SJSA1 (cell line): ENCODE measurements around the gene SMARCC2. TPM values are rescaled to one million over a fixed set of nuclear protein-coding genes. Genes with fewer than 3 reads are reported as not detected.
A peak's percentile ranks its signal among the peaks of the same experiment; 100 is the strongest.
"Not testable (repeated sequence)": the region's sequence is repeated elsewhere in the genome, so short reads cannot be mapped to it uniquely, and the experiment has no call there.

Experiments used
- DNase-seq, 2 experiments: peaks; one replicate each; pipeline ENCODE4 v3.0.0-alpha.2; 2015 to 2020; ENCODE audit warnings: low spot score in 2 of 2, low read depth in 1 of 2
- H3K27ac ChIP-seq: fragments of 250-450 bp; sonication (Bioruptor Pico); 2 replicates; pipeline ENCODE4 v1.5.1; 2020; ENCODE audit warnings: mild to moderate bottlenecking, moderate library complexity
- H3K27me3 ChIP-seq: fragments of 250-450 bp; sonication (Bioruptor Pico); replicated peaks from 2 replicates; pipeline ENCODE4 v1.5.1; 2020; ENCODE audit warnings: mild to moderate bottlenecking, moderate library complexity
- H3K36me3 ChIP-seq: fragments of 250-450 bp; sonication (Bioruptor Pico); 2 replicates; pipeline ENCODE4 v1.5.1; 2020; ENCODE audit warnings: mild to moderate bottlenecking
- H3K4me1 ChIP-seq: fragments of 250-450 bp; sonication (Bioruptor Pico); replicated peaks from 2 replicates; pipeline ENCODE4 v1.6.1; 2021; ENCODE audit warnings: mild to moderate bottlenecking
- H3K4me3 ChIP-seq: fragments of 250-450 bp; sonication (Bioruptor Pico); 2 replicates; pipeline ENCODE4 v1.5.1; 2020; ENCODE audit warnings: mild to moderate bottlenecking
- H3K9me3 ChIP-seq: fragments of 250-450 bp; sonication (Bioruptor Pico); replicated peaks from 2 replicates; pipeline ENCODE4 v1.5.1; 2020; ENCODE audit warnings: mild to moderate bottlenecking
- total RNA-seq: library from RNA; depleted of rRNA; stranded (reverse); fragments of >200 nt; shearing (Covaris generic); gene quantifications from 2 replicates; pipeline ENCODE4 v1.2.3, GENCODE V29; 2014

Gene SMARCC2
- total RNA-seq, 1 experiment from 2014 or later, result 33.4 TPM

DNA sequence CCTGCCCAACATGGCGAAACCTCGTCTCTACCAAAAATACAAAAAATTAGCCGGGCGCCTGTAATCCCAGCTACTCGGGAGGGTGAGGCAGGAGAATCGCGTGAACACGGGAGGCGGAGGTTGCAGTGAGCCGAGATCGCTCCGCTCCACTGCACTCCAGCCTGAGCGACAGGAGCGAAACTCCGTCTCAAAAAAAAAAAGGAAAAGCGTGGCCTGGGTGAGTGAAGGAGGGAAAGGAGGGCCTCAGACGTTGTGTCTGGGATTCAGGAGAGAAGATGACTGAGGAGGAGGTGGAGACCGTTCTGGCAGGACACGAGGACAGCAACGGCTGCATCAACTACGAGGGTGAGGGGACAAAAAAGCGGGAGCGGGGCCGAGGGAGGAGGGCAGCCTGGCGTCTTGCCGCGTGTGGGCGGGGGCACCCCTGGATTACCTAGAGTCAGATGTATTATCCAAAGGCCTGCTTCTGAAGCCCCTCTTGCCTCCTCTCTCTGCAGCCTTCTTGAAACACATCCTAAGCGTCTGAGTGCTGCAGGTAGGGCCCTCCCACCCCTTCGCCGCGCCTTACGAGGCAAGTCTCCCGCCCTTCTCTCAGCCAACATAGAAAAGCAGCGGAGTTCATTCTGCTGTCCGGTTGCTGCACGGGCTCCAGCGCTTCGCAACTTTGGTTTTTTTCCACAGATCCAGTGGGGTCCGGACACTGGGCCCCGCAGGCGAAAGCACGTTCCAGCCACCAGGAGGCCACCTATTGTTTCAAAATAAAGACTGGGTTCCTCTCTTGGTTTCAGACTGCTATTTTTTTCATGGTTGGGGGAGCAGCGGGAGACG is 31.9 kb downstream of the SMARCC2 start:
- H3K4me1 ChIP-seq, result peaks cover 36% of the 10 kb centered on the region
- H3K27ac ChIP-seq, result peak overlapping the region; percentile 58
- H3K27me3 ChIP-seq, result no peaks in the 10 kb centered on the region
- peaks cover 45% of the 10 kb centered on the region for H3K36me3 ChIP-seq
- peak overlapping the region; percentile 71 for H3K4me3 ChIP-seq
- peak; percentile 88 to 90 for DNase-seq
- H3K9me3 ChIP-seq, result no peaks in the 10 kb centered on the region; the same call in 1 of the 2 replicates

- peaks cover 41% of the 10 kb centered on the region for H3K4me1 ChIP-seq
- peaks cover 38% of the 10 kb centered on the region for H3K36me3 ChIP-seq
- H3K9me3 ChIP-seq, H3K27ac ChIP-seq, DNase-seq, H3K4me3 ChIP-seq, H3K27me3 ChIP-seq: not testable (repeated sequence)
Measured at GRCh38 chr12:56156464-56157200, 32.7 kb downstream of the SMARCC2 start.

DNA sequence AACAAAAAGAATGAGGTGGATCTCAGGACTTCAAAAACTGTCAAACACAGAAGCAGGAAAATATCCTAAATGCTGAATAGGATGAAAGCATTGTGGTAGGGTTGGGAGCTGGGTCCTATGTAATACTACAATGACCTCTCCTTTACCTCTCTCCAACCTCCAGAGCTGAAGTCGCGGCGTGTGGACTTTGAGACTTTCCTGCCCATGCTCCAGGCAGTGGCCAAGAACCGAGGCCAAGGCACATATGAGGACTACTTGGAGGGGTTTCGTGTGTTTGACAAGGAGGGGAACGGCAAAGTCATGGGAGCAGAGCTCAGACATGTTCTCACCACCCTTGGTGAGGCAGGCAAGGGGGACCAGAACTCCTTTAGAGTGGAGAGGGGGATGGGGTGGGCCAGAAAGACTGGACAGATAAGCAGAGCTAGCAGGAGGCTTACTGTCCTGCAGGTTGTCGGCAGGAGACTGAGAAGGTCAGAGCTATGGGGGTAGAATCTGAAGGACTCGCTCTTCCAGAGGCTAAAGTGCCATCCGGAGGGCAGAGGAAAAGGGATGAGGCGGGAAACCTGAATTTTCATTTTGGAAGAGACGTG is 33.9 kb downstream of the SMARCC2 start:
- Histone ChIP-seq H3K27ac (no peak overlapping the region), H3K27me3 (no peaks in the 10 kb centered on the region), H3K36me3 (peaks cover 25% of the 10 kb centered on the region), H3K9me3 (no peaks in the 10 kb centered on the region; the same call in 1 of the 2 replicates), H3K4me3 (no peak overlapping the region), H3K4me1 (peaks cover 31% of the 10 kb centered on the region)
- no peak for DNase-seq

GRCh38 chr12:56154818-56155217 is 34.5 kb downstream of the SMARCC2 start:
- DNase-seq, result no peak
- Histone ChIP-seq H3K36me3 (peaks cover 20% of the 10 kb centered on the region), H3K4me3 (no peak overlapping the region), H3K27ac (no peak overlapping the region), H3K4me1 (peaks cover 26% of the 10 kb centered on the region), H3K9me3 (no peaks in the 10 kb centered on the region; the same call in 1 of the 2 replicates), H3K27me3 (no peaks in the 10 kb centered on the region)

GRCh38 chr12:56154246-56154771 is 35.0 kb downstream of the SMARCC2 start:
- H3K4me1 ChIP-seq, result peaks cover 26% of the 10 kb centered on the region
- H3K36me3 ChIP-seq, result peaks cover 14% of the 10 kb centered on the region
- no peaks in the 10 kb centered on the region; the same call in 1 of the 2 replicates for H3K9me3 ChIP-seq
- no peak overlapping the region for H3K27ac ChIP-seq
- no peak overlapping the region for H3K4me3 ChIP-seq
- no peaks in the 10 kb centered on the region for H3K27me3 ChIP-seq
- DNase-seq, result no peak

DNA sequence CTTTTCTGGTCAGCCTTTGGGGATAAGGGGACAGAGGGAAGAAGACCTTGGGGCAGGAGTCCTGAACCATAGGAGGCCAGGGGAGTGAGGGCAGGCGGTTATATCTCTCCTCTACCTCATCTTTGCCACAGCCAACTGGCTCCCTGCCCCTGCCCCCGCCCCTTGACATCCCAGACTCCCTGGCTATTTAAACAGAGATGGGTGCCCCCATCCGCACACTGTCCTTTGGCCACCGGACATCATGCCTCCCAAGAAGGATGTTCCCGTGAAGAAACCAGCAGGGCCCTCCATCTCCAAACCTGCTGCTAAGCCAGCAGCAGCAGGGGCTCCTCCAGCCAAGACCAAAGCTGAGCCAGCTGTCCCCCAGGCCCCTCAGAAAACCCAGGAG is 35.6 kb downstream of the SMARCC2 start:
- no peak overlapping the region for H3K4me3 ChIP-seq
- H3K27ac ChIP-seq, result no peak overlapping the region

DNA sequence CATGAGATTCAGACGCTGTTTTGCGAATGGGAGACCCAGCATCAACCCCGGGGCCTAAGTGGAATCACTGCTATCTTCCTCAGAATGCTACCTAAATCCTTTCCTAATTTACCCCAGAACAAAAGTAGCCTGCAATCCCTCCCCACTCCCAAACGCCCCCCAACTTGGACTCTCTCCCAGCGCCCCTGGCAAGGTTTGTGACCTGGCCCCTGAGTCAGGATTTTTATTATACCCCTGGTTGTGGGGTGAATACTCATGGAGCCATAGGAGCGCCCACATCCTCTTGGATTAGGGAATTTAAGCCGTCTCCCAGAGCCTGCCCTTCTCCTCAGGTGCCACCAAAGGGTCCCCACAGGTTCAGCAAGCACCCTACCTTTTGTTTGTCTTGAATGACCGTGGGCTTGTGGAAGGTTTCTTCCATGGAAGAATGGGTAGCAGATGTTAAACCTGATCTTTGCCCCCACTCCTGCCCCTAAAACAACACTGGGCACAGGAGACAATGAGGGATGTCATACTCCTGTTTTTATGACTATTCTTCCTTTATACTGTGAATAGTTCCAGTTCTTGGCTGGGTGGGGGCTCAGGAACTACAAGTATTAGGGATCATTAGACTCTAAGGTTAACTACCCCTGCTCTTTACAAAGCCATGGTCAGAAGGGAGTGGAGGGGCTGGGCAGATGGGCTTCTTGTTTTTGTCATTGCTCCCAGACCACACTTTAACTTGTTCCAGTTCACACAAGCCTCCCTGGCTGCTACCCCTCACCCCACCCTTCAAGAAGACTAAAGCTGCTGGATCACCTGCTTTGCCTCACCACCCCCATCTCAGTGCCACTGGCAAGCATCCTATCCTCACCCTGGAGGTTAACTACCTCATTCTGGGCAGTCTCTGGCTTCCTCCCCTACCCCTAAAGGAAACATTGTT is 36.3 kb downstream of the SMARCC2 start:
- Histone ChIP-seq H3K4me1 (peaks cover 26% of the 10 kb centered on the region), H3K9me3 (no peaks in the 10 kb centered on the region), H3K27me3 (no peaks in the 10 kb centered on the region), H3K4me3 (peak overlapping the region; percentile 44), H3K27ac (no peak overlapping the region; the same call in 1 of the 2 replicates), H3K36me3 (peaks cover 3% of the 10 kb centered on the region; the same call in 1 of the 2 replicates)
- DNase-seq, result no peak

More for the DNA sequence above, 35.6 kb downstream of the SMARCC2 start:
- H3K9me3 ChIP-seq, result no peaks in the 10 kb centered on the region; the same call in 1 of the 2 replicates
- DNase-seq, result no peak
- no peaks in the 10 kb centered on the region for H3K27me3 ChIP-seq
- H3K4me1 ChIP-seq, result peaks cover 26% of the 10 kb centered on the region
- H3K36me3 ChIP-seq, result peaks cover 8% of the 10 kb centered on the region

- Histone ChIP-seq H3K9me3 (no peaks in the 10 kb centered on the region), H3K27me3 (no peaks in the 10 kb centered on the region), H3K4me3 (peak within 1 kb of the TSS; percentile 44), H3K4me1 (peaks cover 21% of the 10 kb centered on the region), H3K27ac (peak within 1 kb of the TSS; percentile 88), H3K36me3 (no peaks in the 10 kb centered on the region; the same call in 1 of the 2 replicates)
- peak; percentile 81 to 91 for DNase-seq
Measured at GRCh38 chr12:56152132-56152755, 37.0 kb downstream of the SMARCC2 start, which contains the start of gene MYL6B. TSS of gene MYL6B (plus strand) at chr12:56152587. CDS start at chr12:56153919, 1,332 bp downstream.

GRCh38 chr12:56151672-56152131 is 37.6 kb downstream of the SMARCC2 start:
- no peak for DNase-seq

DNA sequence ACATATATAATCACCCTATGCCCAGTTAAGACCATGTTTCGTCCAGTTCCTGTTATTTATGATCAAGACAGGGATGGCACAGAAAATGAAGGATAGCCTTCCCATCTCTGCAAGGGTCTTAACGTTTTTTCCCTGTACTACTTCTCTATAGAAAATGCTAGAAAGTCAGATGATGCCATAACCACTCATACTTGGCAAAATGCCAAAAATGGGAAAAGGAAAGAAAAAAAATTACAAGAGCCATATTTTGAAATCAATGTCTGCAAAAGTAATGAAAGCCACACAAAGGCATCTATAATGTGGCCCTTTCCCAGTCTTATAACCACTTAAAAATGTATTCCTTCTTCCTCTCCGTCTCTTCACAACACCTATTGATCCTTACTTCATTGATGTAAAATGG is 38.7 kb downstream of the SMARCC2 start:
- H3K27me3 ChIP-seq, result no peaks in the 10 kb centered on the region
- H3K36me3 ChIP-seq, result no peaks in the 10 kb centered on the region; the same call in 1 of the 2 replicates
- peaks cover 15% of the 10 kb centered on the region for H3K4me1 ChIP-seq
- H3K27ac ChIP-seq, result no peak overlapping the region
- no peaks in the 10 kb centered on the region for H3K9me3 ChIP-seq
- no peak overlapping the region for H3K4me3 ChIP-seq
- DNase-seq, result no peak

More at GRCh38 chr12:56151672-56152131, 37.6 kb downstream of the SMARCC2 start:
- H3K27ac ChIP-seq, result peak overlapping the region; percentile 88
- H3K36me3 ChIP-seq, result no peaks in the 10 kb centered on the region; the same call in 1 of the 2 replicates
- peak overlapping the region; percentile 44 for H3K4me3 ChIP-seq
- H3K4me1 ChIP-seq, result peaks cover 16% of the 10 kb centered on the region
- H3K27me3 ChIP-seq, result no peaks in the 10 kb centered on the region
- H3K9me3 ChIP-seq, result no peaks in the 10 kb centered on the region

DNA sequence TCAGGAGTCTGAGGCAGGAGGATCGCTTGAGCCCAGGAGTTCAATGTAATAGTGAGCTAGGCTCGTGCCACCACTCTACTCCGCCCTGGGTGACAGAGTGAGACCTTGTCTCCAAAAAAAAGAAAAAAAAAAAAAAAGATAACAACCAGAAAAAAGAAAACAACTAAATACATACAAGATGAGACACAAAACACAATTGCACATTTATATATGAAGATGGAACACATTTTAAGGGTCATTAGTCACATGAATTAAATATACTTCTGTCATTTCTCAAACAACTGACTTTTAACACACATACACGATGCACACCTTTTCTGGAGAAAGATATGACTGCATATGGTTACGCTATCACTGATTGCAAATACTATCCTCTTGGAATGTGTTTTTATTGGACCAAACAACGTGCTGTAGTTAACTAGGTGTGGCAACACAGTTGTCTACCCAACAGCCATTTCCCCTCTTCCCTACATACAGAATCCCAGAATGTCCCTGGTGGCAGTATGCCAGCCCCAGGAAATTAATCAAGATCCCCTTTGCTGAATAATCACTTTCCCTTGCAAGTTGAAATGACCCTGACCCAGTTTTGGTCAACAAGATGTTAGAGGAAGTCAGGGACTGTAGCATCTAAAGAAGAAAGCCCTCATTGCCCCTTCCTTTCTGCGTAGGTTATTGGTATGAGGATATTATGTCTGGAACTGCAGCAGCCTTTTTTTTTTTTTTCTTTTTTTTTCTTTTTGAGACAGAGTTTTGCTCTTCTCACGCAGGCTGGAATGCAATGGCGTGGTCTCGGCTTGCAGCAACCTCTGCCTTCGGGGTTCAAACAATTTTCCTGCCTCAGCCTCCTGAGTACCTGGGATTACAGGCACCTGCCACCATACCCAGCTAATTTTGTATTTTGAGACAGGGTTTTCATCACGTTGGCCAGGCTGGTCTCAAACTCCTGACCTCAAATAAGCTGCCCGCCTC is 42.5 kb downstream of the SMARCC2 start:
- H3K36me3 ChIP-seq, result peaks cover 34% of the 10 kb centered on the region
- no peak overlapping the region for H3K4me3 ChIP-seq
- DNase-seq, result no peak
- H3K27ac ChIP-seq, result no peak overlapping the region
- no peaks in the 10 kb centered on the region for H3K27me3 ChIP-seq
- peaks cover 4% of the 10 kb centered on the region for H3K4me1 ChIP-seq
- no peaks in the 10 kb centered on the region for H3K9me3 ChIP-seq
